Activated T-helper 17 cell treated with anti-CD3 and anti-CD28 coated beads, Interleukin-2, amount 50 U/mL, for 72 hours (primary cell): ENCODE measurements around the gene MOCS1. TPM values are rescaled to one million over a fixed set of nuclear protein-coding genes. Genes with fewer than 3 reads are reported as not detected.

Experiments used
- ATAC-seq: fragments of 150-1000 bp; cut with Tn5 transposase; replicated peaks from 2 replicates; pipeline ENCODE4 v1.10.0; 2021; ENCODE audit warnings: mild to moderate bottlenecking, moderate library complexity
- H3K27ac Mint-ChIP-seq: one replicate; pipeline ENCODE4 v1.8.0; 2022; ENCODE audit warnings: mixed read lengths
- H3K27me3 Mint-ChIP-seq: one replicate; pipeline ENCODE4 v1.8.0; 2022; ENCODE audit warnings: mixed read lengths
- H3K36me3 Mint-ChIP-seq: one replicate; pipeline ENCODE4 v1.8.0; 2022; ENCODE audit warnings: low read depth, mild to moderate bottlenecking, mixed read lengths
- H3K4me1 Mint-ChIP-seq: one replicate; pipeline ENCODE4 v1.8.0; 2022; ENCODE audit warnings: mixed read lengths
- H3K4me3 Mint-ChIP-seq: one replicate; pipeline ENCODE4 v1.8.0; 2022; ENCODE audit warnings: mild to moderate bottlenecking, mixed read lengths
- H3K9me3 Mint-ChIP-seq: one replicate; pipeline ENCODE4 v1.8.0; 2022; ENCODE audit warnings: mixed read lengths
- total RNA-seq, 2 donors: library from RNA; stranded (reverse); gene quantifications; one replicate each; pipeline ENCODE4 v1.2.3, GENCODE V29; 2022

Gene MOCS1
- total RNA-seq, 2 donors from 2014 or later = 0.65 to 1.1 TPM

GRCh38 chr6:39908838-39909583 lies 25.3 kb downstream of the MOCS1 start:
- no peak for ATAC-seq
- H3K9me3 Mint-ChIP-seq = no peaks in the 10 kb centered on the region
- H3K27me3 Mint-ChIP-seq = no peaks in the 10 kb centered on the region
- H3K4me1 Mint-ChIP-seq = no peaks in the 10 kb centered on the region
- no peaks in the 10 kb centered on the region for H3K36me3 Mint-ChIP-seq
- no peak overlapping the region for H3K4me3 Mint-ChIP-seq
- H3K27ac Mint-ChIP-seq = no peak overlapping the region

- H3K27ac Mint-ChIP-seq = no peak overlapping the region
- no peaks in the 10 kb centered on the region for H3K36me3 Mint-ChIP-seq
- no peaks in the 10 kb centered on the region for H3K9me3 Mint-ChIP-seq
- no peaks in the 10 kb centered on the region for H3K4me1 Mint-ChIP-seq
- H3K27me3 Mint-ChIP-seq = no peaks in the 10 kb centered on the region
- H3K4me3 Mint-ChIP-seq = no peak overlapping the region
- ATAC-seq = no peak
Observed at GRCh38 chr6:39907871-39908575, 26.2 kb downstream of the MOCS1 start.

- H3K36me3 Mint-ChIP-seq = no peaks in the 10 kb centered on the region
- H3K4me1 Mint-ChIP-seq = no peaks in the 10 kb centered on the region
- H3K9me3 Mint-ChIP-seq = no peaks in the 10 kb centered on the region
- H3K27me3 Mint-ChIP-seq = no peaks in the 10 kb centered on the region
- H3K4me3 Mint-ChIP-seq = no peak overlapping the region
- no peak for ATAC-seq
- no peak overlapping the region for H3K27ac Mint-ChIP-seq
Observed at GRCh38 chr6:39906318-39906761, 27.9 kb downstream of the MOCS1 start.

GRCh38 chr6:39905640-39905975 lies 28.7 kb downstream of the MOCS1 start:
- H3K36me3 Mint-ChIP-seq = no peaks in the 10 kb centered on the region
- H3K27ac Mint-ChIP-seq = no peak overlapping the region
- H3K4me1 Mint-ChIP-seq = no peaks in the 10 kb centered on the region
- no peaks in the 10 kb centered on the region for H3K9me3 Mint-ChIP-seq
- no peak for ATAC-seq
- H3K27me3 Mint-ChIP-seq = no peaks in the 10 kb centered on the region
- no peak overlapping the region for H3K4me3 Mint-ChIP-seq

- Mint-ChIP-seq H3K27me3 (no peaks in the 10 kb centered on the region), H3K27ac (no peak overlapping the region), H3K9me3 (no peaks in the 10 kb centered on the region), H3K36me3 (no peaks in the 10 kb centered on the region), H3K4me3 (no peak overlapping the region), H3K4me1 (no peaks in the 10 kb centered on the region)
- ATAC-seq = no peak
Observed at GRCh38 chr6:39904946-39905639, 29.2 kb downstream of the MOCS1 start.

- Mint-ChIP-seq H3K27me3 (peaks cover 4% of the 10 kb centered on the region), H3K27ac (no peak overlapping the region), H3K36me3 (no peaks in the 10 kb centered on the region), H3K9me3 (no peaks in the 10 kb centered on the region), H3K4me3 (no peak overlapping the region), H3K4me1 (no peaks in the 10 kb centered on the region)
- ATAC-seq = no peak
Observed at GRCh38 chr6:39903656-39904055, 30.6 kb downstream of the MOCS1 start.

- Mint-ChIP-seq H3K36me3 (no peaks in the 10 kb centered on the region), H3K27me3 (peaks cover 4% of the 10 kb centered on the region), H3K4me1 (no peaks in the 10 kb centered on the region), H3K27ac (no peak overlapping the region), H3K4me3 (no peak overlapping the region), H3K9me3 (no peaks in the 10 kb centered on the region)
- no peak for ATAC-seq
Observed at GRCh38 chr6:39902786-39903465, 31.3 kb downstream of the MOCS1 start.

GRCh38 chr6:39902136-39902535 lies 32.1 kb downstream of the MOCS1 start:
- no peak overlapping the region for H3K27ac Mint-ChIP-seq
- no peak overlapping the region for H3K4me3 Mint-ChIP-seq
- H3K9me3 Mint-ChIP-seq = no peaks in the 10 kb centered on the region
- peaks cover 7% of the 10 kb centered on the region for H3K27me3 Mint-ChIP-seq
- H3K36me3 Mint-ChIP-seq = no peaks in the 10 kb centered on the region
- no peak for ATAC-seq
- H3K4me1 Mint-ChIP-seq = no peaks in the 10 kb centered on the region

GRCh38 chr6:39901670-39902069 lies 32.6 kb downstream of the MOCS1 start:
- H3K27me3 Mint-ChIP-seq = peaks cover 8% of the 10 kb centered on the region
- H3K4me3 Mint-ChIP-seq = no peak overlapping the region
- H3K4me1 Mint-ChIP-seq = no peaks in the 10 kb centered on the region
- no peak for ATAC-seq
- no peak overlapping the region for H3K27ac Mint-ChIP-seq
- no peaks in the 10 kb centered on the region for H3K9me3 Mint-ChIP-seq
- H3K36me3 Mint-ChIP-seq = no peaks in the 10 kb centered on the region

- ATAC-seq = no peak
- no peaks in the 10 kb centered on the region for H3K36me3 Mint-ChIP-seq
- no peak overlapping the region for H3K4me3 Mint-ChIP-seq
- H3K27me3 Mint-ChIP-seq = peaks cover 8% of the 10 kb centered on the region
- no peaks in the 10 kb centered on the region for H3K4me1 Mint-ChIP-seq
- H3K27ac Mint-ChIP-seq = no peak overlapping the region
- H3K9me3 Mint-ChIP-seq = no peaks in the 10 kb centered on the region
Observed at GRCh38 chr6:39901116-39901655, 33.1 kb downstream of the MOCS1 start.

- H3K27ac Mint-ChIP-seq = no peak overlapping the region
- no peaks in the 10 kb centered on the region for H3K9me3 Mint-ChIP-seq
- H3K27me3 Mint-ChIP-seq = peaks cover 8% of the 10 kb centered on the region
- H3K36me3 Mint-ChIP-seq = no peaks in the 10 kb centered on the region
- no peaks in the 10 kb centered on the region for H3K4me1 Mint-ChIP-seq
- no peak overlapping the region for H3K4me3 Mint-ChIP-seq
- ATAC-seq = no peak
Observed at GRCh38 chr6:39899554-39900295, 34.5 kb downstream of the MOCS1 start.

- H3K4me3 Mint-ChIP-seq = no peak overlapping the region
- H3K4me1 Mint-ChIP-seq = no peaks in the 10 kb centered on the region
- no peak for ATAC-seq
Observed at GRCh38 chr6:39898625-39899024, 35.6 kb downstream of the MOCS1 start.

GRCh38 chr6:39897698-39898097 lies 36.6 kb downstream of the MOCS1 start:
- H3K27me3 Mint-ChIP-seq = peaks cover 8% of the 10 kb centered on the region
- H3K27ac Mint-ChIP-seq = no peak overlapping the region
- H3K4me1 Mint-ChIP-seq = no peaks in the 10 kb centered on the region
- no peaks in the 10 kb centered on the region for H3K36me3 Mint-ChIP-seq
- ATAC-seq = no peak
- no peaks in the 10 kb centered on the region for H3K9me3 Mint-ChIP-seq
- H3K4me3 Mint-ChIP-seq = no peak overlapping the region

More at GRCh38 chr6:39898625-39899024, 35.6 kb downstream of the MOCS1 start:
- Mint-ChIP-seq H3K27me3 (peaks cover 8% of the 10 kb centered on the region), H3K27ac (no peak overlapping the region), H3K9me3 (no peaks in the 10 kb centered on the region), H3K36me3 (no peaks in the 10 kb centered on the region)

GRCh38 chr6:39896701-39897100 lies 37.6 kb downstream of the MOCS1 start:
- H3K27ac Mint-ChIP-seq = no peak overlapping the region
- no peak for ATAC-seq
- H3K4me1 Mint-ChIP-seq = no peaks in the 10 kb centered on the region
- H3K36me3 Mint-ChIP-seq = no peaks in the 10 kb centered on the region
- peaks cover 11% of the 10 kb centered on the region for H3K27me3 Mint-ChIP-seq
- no peaks in the 10 kb centered on the region for H3K9me3 Mint-ChIP-seq
- H3K4me3 Mint-ChIP-seq = no peak overlapping the region
